ENCODE results near the gene TPTE2.
"Not testable (repeated sequence)": the region's sequence is repeated elsewhere in the genome, so short reads cannot be mapped to it uniquely, and the experiment has no call there.

TPTE2 gene

DNA sequence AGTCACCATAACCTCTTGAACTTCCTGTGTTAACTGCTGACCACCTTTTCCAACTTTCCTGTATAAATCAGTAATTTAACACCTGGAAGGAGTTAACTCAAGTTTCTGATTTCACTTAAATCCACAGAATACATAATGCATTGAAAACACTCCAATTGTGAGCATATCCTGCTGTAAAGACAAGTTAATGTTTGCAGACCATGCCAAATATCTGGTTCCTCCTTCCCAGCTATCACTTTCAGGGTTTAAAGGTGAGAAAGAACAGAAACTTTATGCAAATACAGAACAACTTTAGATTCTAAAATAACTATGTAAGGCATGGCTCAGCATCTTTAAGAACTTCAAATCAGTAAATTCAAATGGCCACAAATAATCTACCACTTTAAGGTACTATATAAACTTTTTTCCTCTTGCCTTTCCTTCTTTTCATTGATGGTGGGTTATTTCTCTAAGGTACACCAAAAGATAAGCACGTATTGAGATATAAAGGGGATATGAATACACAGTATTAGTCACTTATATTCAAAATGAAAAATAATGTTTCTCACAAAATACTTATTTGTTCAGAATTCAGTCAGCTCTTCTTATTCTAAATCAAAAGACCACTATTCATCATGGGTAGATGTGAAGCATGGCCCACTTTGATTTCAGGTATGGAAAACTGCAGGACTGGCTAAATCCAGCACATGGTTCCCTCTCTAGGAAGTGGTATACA is 6.6 kb upstream of the TPTE2 start:
- DNase-seq (ENCODE audit: low read depth in 2 of 3, low spot score in 1 of 3), result no peak

DNA sequence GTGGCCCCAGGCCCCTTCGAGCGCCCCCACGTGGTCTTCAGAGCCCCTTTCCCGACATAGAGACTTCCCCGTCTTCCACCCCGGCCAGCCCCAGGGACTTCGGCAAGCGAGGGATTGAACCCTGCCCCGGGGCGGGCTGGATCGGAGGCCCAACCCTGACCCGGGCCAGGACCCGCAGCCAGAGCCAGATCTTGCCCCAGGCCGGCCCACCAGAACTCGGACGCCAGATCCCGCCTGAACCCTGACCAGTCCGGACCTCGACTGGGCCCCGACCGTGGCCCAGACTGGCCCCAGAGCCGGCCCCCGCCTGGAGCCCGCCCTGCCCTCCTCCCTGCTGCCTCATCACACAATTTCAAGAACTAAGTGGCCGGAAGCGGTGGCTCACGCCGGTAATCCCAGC is 253 bp upstream of the TPTE2 start:
- no peak for DNase-seq (ENCODE audit: low read depth in 2 of 3, low spot score in 1 of 3)

- DNase-seq (ENCODE audit: low read depth in 2 of 3, low spot score in 1 of 3), result not testable (repeated sequence)
These were observed 660 bp downstream of the TPTE2 start for GRCh38 chr13:19560672-19561071.

DNA sequence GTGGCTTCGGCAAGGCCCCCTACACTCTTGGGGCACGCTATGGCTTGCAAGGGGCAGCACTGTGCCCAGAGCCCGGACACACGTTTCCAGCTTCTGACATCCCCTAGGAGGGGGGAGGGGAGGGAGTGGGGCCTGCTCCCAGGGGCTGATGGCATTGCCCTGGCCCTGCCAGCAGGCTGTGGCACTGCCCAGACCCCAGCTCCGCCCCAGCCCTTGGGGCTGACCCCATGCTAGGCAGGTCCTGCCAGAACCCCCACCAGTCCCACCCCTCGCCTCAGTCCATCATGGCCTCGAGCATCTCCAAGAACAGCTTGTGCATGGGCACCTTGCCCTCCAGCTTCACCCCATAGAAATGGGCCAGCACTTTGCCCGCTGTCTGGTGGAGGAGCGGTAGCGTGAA is 1.6 kb downstream of the TPTE2 start:
- not testable (repeated sequence) for DNase-seq (ENCODE audit: low read depth in 2 of 3, low spot score in 1 of 3)

GRCh38 chr13:19557287-19557686 is 4.0 kb downstream of the TPTE2 start:
- not testable (repeated sequence) for DNase-seq (ENCODE audit: low read depth in 2 of 3, low spot score in 1 of 3)

- not testable (repeated sequence) for DNase-seq (ENCODE audit: low read depth in 2 of 3, low spot score in 1 of 3)
These were observed 12.1 kb downstream of the TPTE2 start for GRCh38 chr13:19549245-19549644.

DNA sequence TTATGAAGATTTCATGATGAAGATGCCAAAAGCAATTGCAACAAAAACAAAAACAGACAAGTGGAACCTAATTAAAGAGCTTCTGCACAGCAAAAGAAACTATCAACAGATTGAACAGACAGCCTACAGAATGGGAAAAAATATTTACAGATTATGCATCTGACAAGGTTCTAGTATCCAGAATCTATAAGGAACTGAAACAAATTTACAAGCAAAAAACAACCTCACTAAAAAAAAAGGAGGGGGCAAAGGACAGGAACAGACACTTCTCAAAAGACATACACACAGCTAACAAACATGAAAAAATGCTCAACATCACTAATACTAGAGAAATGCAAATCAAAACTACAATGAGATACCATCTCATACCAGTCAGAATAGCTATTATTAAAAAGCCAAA is 35.7 kb downstream of the TPTE2 start:
- DNase-seq (ENCODE audit: low read depth in 2 of 3, low spot score in 1 of 3), result not testable (repeated sequence)

DNA sequence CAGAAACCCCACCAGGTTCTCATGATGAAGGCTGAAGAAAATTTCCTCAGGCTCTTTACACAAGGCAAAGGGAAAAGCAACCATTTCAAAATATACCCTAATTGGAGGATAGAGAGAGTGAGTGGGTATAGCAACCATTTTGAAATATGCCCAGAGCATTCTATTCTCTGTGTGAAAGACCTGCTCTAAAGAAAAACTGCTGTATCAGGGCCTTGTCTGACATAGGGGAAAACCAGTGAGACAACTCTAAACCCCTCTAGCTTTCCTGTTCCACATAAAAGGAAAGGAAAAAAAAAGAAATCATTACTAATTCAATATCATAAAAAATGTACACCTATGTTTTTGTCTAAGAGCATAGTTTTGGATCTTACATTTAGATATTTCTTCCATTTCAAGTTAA is 42.3 kb downstream of the TPTE2 start:
- DNase-seq (ENCODE audit: low read depth in 2 of 3, low spot score in 1 of 3), result no peak

- DNase-seq (ENCODE audit: low read depth in 2 of 3, low spot score in 1 of 3), result not testable (repeated sequence)
These were observed 53.7 kb downstream of the TPTE2 start for GRCh38 chr13:19507623-19508022.

DNA sequence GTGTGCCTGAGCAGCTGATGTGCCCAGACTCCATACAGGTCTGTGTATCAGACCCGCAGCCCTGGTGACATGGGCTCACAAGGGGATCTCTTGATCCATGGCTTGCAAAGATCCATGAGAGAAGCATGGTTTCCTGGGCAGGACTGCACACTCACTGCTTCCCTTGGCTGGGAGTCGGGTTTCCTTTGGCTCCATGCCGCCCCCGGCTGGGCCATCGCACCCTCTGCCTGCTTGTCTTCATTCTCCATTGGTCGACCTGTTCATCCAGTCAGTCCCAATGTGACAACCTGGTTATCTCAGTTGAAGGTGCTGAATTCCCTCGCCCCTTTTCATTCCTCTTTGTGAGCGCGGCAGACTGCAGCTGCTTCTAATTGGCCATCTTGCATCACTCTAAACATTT is 101.2 kb downstream of the TPTE2 start:
- not testable (repeated sequence) for DNase-seq (ENCODE audit: low read depth in 2 of 3, low spot score in 1 of 3)

GRCh38 chr13:19439056-19439686 is 122.2 kb downstream of the TPTE2 start:
- DNase-seq (ENCODE audit: low read depth in 2 of 3, low spot score in 1 of 3), result peak in 1 of 3 donors; percentile 5

- DNase-seq (ENCODE audit: low read depth in 2 of 3, low spot score in 1 of 3), result not testable (repeated sequence)
These were observed 123.6 kb downstream of the TPTE2 start for GRCh38 chr13:19437780-19438179.

- not testable (repeated sequence) for DNase-seq (ENCODE audit: low read depth in 2 of 3, low spot score in 1 of 3)
These were observed 139.1 kb downstream of the TPTE2 start for GRCh38 chr13:19422236-19422635.

GRCh38 chr13:19412494-19412893 is 148.8 kb downstream of the TPTE2 start:
- not testable (repeated sequence) for DNase-seq (ENCODE audit: low read depth in 2 of 3, low spot score in 1 of 3)

GRCh38 chr13:19382746-19383511 is 178.4 kb downstream of the TPTE2 start:
- DNase-seq (ENCODE audit: low read depth in 2 of 3, low spot score in 1 of 3), result not testable (repeated sequence)

- DNase-seq (ENCODE audit: low read depth in 2 of 3, low spot score in 1 of 3), result no peak
These were observed 179.2 kb downstream of the TPTE2 start for GRCh38 chr13:19382111-19382510.

All from stimulated activated CD4-positive, alpha-beta T cell treated with anti-CD3 and anti-CD28 coated beads, Interleukin-12 subunit alpha, Interleukin-12 subunit beta, amount 100 ng/mL, for 48 hours (primary cell).